Heart right ventricle (tissue), 16 donors: ENCODE measurements around the gene TCL1B. TPM values are rescaled to one million over a fixed set of nuclear protein-coding genes. Genes with fewer than 3 reads are reported as not detected.

Source experiments
- ATAC-seq, 8 donors: fragments of 200-7000 bp; cut with Tn5 transposase; one replicate each; pipeline ENCODE4 v1.9.1; 2020; ENCODE audit warnings: mild to moderate bottlenecking in 8 of 8, moderate library complexity in 8 of 8, moderate number of reproducible peaks in 1 of 8
- DNase-seq, 2 donors: peaks; one replicate each; pipeline ENCODE4 v3.0.0-alpha.2; 2020
- H3K27ac ChIP-seq, 10 donors: fragments of 200-600 bp; sonication (generic) in 2 of 10; one replicate each; pipeline versions ENCODE4 v1.5.0 to v1.8.0; 2020 to 2022; ENCODE audit warnings: mild to moderate bottlenecking in 3 of 10
- H3K27me3 ChIP-seq, 7 donors: fragments of 200-600 bp; one replicate each; pipeline ENCODE4 v1.8.0; 2021 to 2022; ENCODE audit warnings: mild to moderate bottlenecking in 2 of 7
- H3K36me3 ChIP-seq, 9 donors: fragments of 200-600 bp; sonication (generic) in 1 of 9; one replicate each; pipeline versions ENCODE4 v1.5.0 to v1.8.0; 2020 to 2022; ENCODE audit warnings: mild to moderate bottlenecking in 2 of 9
- H3K4me1 ChIP-seq, 9 donors: fragments of 200-600 bp; sonication (generic) in 1 of 9; one replicate each; pipeline versions ENCODE4 v1.5.0 to v1.8.0; 2020 to 2022; ENCODE audit warnings: mild to moderate bottlenecking in 4 of 9
- H3K4me3 ChIP-seq, 10 donors: fragments of 200-600 bp; sonication (generic) in 2 of 10; one replicate each; pipeline versions ENCODE4 v1.5.0 to v1.8.0; 2020 to 2022; ENCODE audit warnings: mild to moderate bottlenecking in 7 of 10, moderate library complexity in 2 of 10
- H3K9me3 ChIP-seq, 11 donors: fragments of 200-600 bp in 10 of 11; sonication (generic) in 2 of 11; one replicate each; pipeline versions ENCODE4 v1.5.0 to v1.8.0; 2013 to 2022; ENCODE audit warnings: mild to moderate bottlenecking in 2 of 11, control low read depth in 1 of 11, moderate library complexity in 1 of 11
- CTCF ChIP-seq, 9 donors: fragments of 200-600 bp; sonication (generic) in 2 of 9; IDR thresholded peaks; one replicate each; pipeline versions ENCODE4 v1.5.0 to v1.8.0; 2021 to 2022; ENCODE audit warnings: antibody characterized with exemption in 9 of 9, mild to moderate bottlenecking in 5 of 9, moderate library complexity in 1 of 9
- WGBS, 2 donors: extraction: QIAGEN DNeasy Blood & Tissue Kit; methylation state at CpG; one replicate each; pipeline ENCODE4 v1.1.7; 2013; ENCODE audit warnings: inconsistent platforms in 1 of 2; 5-methylcytosine and 5-hydroxymethylcytosine counted together
- intact Hi-C, 10 donors: fragments of 100-400 bp; cut with DNase I; formaldehyde crosslinking; loops; one replicate each; pipeline versions ENCODE4 v1.11.1 to v1.14.2; 2022
- polyA plus RNA-seq, 2 donors: library from polyadenylated mRNA; stranded (reverse); fragments of 200-250 nt; gene quantifications; one replicate each; pipeline ENCODE4 v1.2.3, GENCODE V29; 2013
- total RNA-seq, 10 donors: library from RNA; stranded (reverse); fragmentation: NEBNext Ultra II Directional in 3 of 10; extraction: Animal tissue kit (Norgen Biotek cat#: 25700) in 3 of 10; gene quantifications; one replicate each; pipeline versions ENCODE4 v1.2.1 to v1.2.4, GENCODE V29; 2021 to 2023
- donor health status: Arrhythmogenic right ventricular cardiomyopathy.
- donor health status: ischemic (EF 13 %, LVEDD 7.1; RV severe dilation, severe dysfunction).
- donor health status: healthy with polysubstance abuse.
- donor health status: DM: no; HTN: yes; CAD: no.
- donor health status: DM: no; HTN: no; CAD: no.
- donor health status: ischemic (EF 25% LVEDD 6.9; RV normal size, moderate dysfunction).
- donor health status: ischemic (EF 25% LVEDD 5.7; RV mildly dilated, moderate dysfunction).
- donor health status: healthy.
- donor health status: DM: yes; HTN: yes; CAD: no.
- donor health status: Ischemic cardiomyopathy.
- donor health status: ischemic (EF 35%, LVEDD 5.7; RV mildly dilated, moderate dysfunction).
- donor health status: nonischemic (EF 11% LVEDD 7.7; RV severe dilation, severe dysfunction).
- donor health status: DM: yes; HTN: yes; CAD: no.
- donor health status: PGD.
- donor health status: ischemic (EF 29% LVEDD 5.4; RV normal size, mild dysfunction).
- donor health status: nonischemic (EF 23%, LVEDD 6.1; RV moderate dilation, normal function).

The TCL1B gene
- total and polyA plus RNA-seq, 12 donors: not detected

GRCh38 chr14:95668235-95668772 is 17.9 kb upstream of the TCL1B start:
- no peak for TF ChIP-seq CTCF (IDR thresholded peaks at IDR 0.05)
- Histone ChIP-seq H3K27ac (no peak overlapping the region), H3K36me3 (no peaks in the 10 kb centered on the region), H3K4me1 (peaks cover 0 to 6% (median 0%) of the 10 kb centered on the region in 9 donors), H3K9me3 (no peaks in the 10 kb centered on the region), H3K27me3 (peaks cover 0 to 28% (median 12%) of the 10 kb centered on the region in 7 donors), H3K4me3 (no peak overlapping the region)
- WGBS, 2 donors: 84 to 88% methylated on average over 10 of the region's 10 CpGs
- DNase-seq (no peak), ATAC-seq (no peak)
- intact Hi-C loops: no loop called here

GRCh38 chr14:95674613-95675012 is 11.6 kb upstream of the TCL1B start:
- H3K4me3 ChIP-seq: no peak overlapping the region
- DNase-seq (no peak), ATAC-seq (no peak)
- H3K9me3 ChIP-seq: peaks cover 0 to 12% (median 0%) of the 10 kb centered on the region in 11 donors
- H3K27ac ChIP-seq: no peak overlapping the region
- H3K36me3 ChIP-seq: no peaks in the 10 kb centered on the region
- 80 to 83% methylated on average over 4 of the region's 4 CpGs for WGBS, 2 donors
- intact Hi-C loops: no loop called here
- peaks cover 0 to 38% (median 10%) of the 10 kb centered on the region in 7 donors for H3K27me3 ChIP-seq
- H3K4me1 ChIP-seq: no peaks in the 10 kb centered on the region
- no peak for TF ChIP-seq CTCF (IDR thresholded peaks at IDR 0.05)

GRCh38 chr14:95675486-95675885 is 10.7 kb upstream of the TCL1B start:
- intact Hi-C loops: no loop called here
- no peak overlapping the region for H3K27ac ChIP-seq
- peaks cover 0 to 32% (median 8%) of the 10 kb centered on the region in 7 donors for H3K27me3 ChIP-seq
- no peaks in the 10 kb centered on the region for H3K36me3 ChIP-seq
- ATAC-seq: no peak
- peaks cover 0 to 12% (median 0%) of the 10 kb centered on the region in 11 donors for H3K9me3 ChIP-seq
- no peaks in the 10 kb centered on the region for H3K4me1 ChIP-seq
- no peak for TF ChIP-seq CTCF (IDR thresholded peaks at IDR 0.05)
- DNase-seq: no peak
- 63 to 66% methylated on average over 4 of the region's 4 CpGs for WGBS, 2 donors
- no peak overlapping the region for H3K4me3 ChIP-seq

DNA sequence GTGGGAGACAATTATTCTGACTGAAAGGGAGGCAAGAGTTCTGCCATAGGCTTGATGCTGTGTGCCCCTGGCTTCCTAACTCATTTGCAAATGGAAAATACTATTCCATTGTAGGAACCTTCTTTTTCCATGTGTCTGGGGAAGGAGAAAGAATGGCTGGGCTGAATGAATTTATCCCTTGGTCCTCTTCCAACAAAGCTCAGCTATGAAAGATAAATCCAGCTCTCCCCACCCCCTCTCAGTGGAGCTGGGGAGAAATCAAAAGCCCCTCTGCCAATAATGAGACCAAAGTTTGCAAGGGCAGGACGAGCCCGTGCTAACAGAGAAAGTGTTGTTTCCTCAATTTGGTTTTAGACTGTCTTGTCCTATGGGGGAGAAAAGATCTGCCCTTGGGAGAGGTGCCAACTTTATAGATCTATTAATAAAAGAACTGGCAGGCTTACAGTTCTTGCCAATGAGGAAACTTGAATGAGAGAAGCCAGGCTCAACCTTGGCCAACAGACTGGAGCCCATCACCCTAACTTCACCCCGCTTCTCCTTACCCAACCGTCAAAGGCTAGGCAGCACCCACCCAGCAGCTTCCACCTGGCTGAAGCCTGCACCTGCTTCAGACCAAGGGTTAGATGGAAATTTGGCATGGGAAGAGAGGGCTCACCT is 8.9 kb upstream of the TCL1B start:
- intact Hi-C loops: no loop called here
- H3K9me3 ChIP-seq: peaks cover 0 to 12% (median 0%) of the 10 kb centered on the region in 11 donors
- no peak for DNase-seq
- H3K4me1 ChIP-seq: no peaks in the 10 kb centered on the region
- 81 to 82% methylated on average over 4 of the region's 4 CpGs for WGBS, 2 donors
- H3K4me3 ChIP-seq: no peak overlapping the region
- peaks cover 0 to 29% (median 0%) of the 10 kb centered on the region in 7 donors for H3K27me3 ChIP-seq
- ATAC-seq: no peak
- no peaks in the 10 kb centered on the region for H3K36me3 ChIP-seq
- no peak overlapping the region for H3K27ac ChIP-seq
- no peak for TF ChIP-seq CTCF (IDR thresholded peaks at IDR 0.05)
